GM19328 (cell line): ENCODE results near the gene SCTR.

ENCODE experiments used
- ATAC-seq: cut with Tn5 transposase; IDR thresholded peaks from one replicate; pipeline ENCODE4 v1.9.1; 2021; ENCODE audit warnings: mild to moderate bottlenecking, moderate library complexity; ENCODE audit not compliant: unreplicated experiment

SCTR gene

DNA sequence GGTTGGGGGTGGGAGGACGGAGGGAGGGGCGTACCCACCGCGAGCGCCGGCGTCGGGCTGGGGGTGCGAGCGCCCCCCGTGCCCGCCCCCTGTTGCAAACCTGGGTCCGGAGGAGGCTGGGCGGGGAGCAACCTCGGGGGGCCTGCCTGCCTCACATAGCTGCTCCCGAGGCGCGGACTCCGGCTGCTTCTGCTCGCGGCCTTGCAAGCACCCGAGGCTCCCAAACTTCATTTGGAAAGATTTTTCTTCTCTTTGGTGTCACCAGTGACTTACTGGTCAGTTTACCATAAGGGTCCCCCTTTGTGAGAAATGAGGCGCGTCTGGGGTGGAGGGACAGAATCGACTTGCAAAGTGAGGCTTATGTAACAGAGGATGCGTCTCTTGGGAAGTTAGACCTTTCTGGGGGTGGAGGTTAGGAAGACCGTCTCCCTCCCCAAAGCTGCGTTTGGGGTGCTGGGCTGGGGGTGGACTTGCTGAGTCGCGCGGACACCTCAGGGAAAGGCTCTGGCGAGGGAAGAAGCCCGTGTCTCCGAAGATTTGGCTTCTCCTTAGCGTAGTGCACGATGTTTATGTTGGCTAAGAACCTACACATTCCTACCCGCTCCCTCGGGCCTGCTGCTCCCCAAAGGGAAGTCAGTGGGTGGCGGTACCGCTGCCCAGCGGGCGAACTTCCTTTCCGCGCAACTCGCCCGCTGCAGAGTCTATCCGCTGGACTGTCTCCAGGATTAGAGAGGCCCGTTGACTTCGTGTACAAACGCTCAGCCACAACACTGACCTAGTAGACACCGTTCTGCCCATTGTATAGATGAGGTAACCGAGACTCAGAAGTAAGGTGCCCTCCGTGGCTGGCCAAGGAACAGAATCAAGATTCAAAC, 92.1 kb downstream of the SCTR start:
- peak; percentile 3 for ATAC-seq

DNA sequence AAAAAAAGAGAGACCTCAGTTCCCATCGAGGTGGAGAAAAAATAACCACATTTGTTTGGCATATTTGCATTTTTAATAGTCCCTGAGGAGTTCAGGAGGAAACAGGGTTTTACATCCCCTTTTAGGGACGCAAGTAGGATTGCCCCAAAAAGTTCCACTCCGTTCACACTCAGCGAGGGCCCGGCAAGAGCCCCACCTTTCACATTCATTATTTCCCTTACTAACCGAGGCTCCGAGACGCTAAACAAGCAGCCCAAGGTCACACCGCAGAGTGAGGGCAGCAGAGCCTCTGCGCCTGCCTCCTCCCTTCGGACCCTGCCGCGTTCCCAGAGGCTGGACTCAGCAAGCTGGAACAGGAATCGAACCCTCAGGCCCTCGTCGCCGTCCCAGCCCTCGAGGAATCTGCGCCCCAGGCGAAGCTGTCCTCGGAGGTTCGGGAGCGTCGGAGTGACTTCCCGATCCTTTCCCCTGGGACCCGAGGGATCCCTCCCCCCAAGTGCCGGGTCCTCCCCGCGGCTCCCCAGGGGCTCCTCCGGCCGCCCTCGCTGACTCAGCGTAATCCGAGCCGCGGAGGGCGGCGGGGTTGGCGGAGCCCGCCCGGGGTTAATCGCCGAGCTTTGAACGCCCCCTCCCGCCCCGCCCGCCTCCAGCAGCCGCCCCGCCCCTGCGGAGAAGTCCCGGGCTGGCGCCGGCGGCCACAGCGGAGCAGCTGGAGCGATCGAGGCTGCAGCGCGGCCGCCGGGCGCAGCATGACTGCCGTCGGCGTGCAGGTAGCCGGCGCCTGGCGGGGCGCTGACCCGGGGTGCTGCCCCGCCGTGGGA, 92.9 kb downstream of the SCTR start, which contains the start of gene TMEM37:
Gene TMEM37, plus strand, starts transcription at position 700 of the 821 bp plus-strand sequence. Its CDS starts 50 bp downstream, at position 750.
- peak; percentile 64 for ATAC-seq

DNA sequence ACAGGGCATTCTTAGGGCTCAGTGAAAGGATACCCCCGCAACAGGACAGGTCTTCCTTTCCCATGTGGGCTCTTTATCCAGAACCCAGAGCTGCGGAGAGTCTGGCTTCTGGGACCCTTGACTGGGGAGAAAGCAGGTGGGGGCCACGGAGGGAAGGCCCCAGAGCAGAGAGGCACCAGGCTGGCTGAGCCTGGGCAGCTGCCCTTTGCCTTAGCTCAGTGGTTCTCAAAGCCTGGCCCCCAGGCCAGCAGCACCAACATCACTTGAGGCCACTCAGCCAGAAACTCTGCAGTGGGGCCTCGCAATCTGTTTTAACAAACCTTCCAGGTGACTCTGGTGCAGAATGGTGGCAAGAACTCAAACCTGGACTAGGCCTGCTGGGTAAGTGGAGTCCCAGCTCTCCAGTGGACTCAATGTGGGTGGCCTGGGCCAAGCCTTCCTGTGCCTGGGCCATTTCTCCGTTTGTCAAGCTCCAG, 94.2 kb downstream of the SCTR start:
- no peak for ATAC-seq

DNA sequence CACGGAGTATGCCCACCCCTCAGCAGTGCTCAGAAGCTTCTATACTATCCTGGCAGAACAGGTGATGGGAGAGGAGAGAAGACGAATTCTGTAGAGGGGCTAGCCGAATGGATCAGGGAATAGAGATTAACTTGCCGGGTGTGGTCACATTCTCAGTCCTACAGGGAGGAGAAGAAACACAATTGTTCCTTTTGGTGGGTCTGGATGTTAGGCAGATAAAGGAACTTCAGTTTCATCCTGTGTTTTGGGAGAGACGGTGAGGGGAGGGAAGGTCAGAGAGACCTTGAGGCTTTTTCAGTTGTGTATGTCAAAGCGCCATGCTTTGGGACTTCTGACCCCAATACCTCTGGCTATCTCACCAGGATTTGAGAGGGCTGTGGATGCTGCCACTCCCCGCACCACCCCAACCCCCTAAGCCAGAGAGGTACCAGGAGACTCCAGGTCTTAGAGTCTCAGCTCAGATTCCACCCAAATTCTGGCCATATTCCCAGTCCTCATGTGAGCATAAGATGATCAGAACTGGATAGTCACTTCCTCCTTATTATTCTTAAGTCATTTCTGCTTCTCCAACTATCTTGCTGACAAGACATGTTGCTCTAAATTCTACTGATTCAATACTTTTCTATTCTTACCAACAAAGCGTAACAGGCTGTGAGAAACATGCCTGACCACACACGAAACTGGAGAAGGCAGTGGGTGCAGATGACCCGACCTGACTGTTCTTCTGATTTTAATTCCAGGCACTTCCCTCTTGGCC, 94.9 kb downstream of the SCTR start:
- no peak for ATAC-seq

DNA sequence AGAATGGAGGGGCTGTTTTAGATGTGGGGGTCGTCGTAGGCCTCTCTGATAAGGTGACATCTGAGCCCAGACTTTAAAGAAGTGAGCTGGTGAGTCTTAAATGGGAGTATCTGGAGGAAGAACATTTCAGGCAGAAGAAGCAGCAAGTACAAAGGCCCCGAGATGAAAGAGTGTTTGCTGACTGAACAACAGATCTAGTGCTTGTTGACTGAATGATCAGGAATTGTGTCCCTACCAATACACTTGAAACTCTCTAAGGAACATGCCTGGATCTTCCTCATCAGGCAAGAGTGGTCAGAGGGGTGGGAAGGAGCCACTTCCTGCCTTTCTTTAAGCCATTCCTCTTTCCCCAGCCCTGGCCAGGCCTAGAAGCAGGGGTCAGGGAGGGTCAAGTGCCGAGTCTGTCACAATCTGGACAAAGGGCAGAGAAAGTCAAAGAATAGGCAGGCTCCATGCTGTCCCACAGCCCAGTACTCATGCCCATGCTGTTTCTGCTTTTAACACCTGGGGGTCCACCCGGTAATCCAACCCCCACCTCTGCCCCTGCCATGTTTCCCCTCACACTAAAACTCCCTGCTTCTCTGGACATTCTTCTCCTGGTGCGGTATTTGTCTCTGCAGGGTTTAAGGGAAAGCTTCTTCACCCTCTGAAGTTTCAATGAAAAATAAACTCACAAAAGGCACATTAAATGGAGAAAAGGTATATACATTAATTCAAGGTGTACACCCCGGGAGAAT, 95.6 kb downstream of the SCTR start:
- no peak for ATAC-seq

DNA sequence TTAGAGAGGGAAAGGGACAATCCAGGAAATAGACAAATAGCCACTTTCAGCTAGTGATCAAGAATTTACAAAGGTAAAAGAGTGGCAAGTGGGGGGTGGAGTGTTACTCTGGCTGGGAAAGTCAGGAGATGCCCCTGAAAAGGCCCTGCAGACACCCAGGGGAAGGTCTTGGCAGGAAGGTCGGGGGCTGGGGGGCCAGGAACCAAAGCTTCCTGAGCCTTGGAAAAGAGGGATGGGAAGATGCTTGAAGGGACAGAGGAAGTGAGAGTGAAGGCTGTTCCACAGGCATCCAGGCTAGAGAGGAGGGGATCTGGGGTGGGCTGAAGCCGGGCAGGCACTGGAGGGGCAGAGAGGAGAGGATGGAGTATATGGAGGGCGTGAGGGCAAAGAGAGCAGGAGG, 96.5 kb downstream of the SCTR start:
- no peak for ATAC-seq

DNA sequence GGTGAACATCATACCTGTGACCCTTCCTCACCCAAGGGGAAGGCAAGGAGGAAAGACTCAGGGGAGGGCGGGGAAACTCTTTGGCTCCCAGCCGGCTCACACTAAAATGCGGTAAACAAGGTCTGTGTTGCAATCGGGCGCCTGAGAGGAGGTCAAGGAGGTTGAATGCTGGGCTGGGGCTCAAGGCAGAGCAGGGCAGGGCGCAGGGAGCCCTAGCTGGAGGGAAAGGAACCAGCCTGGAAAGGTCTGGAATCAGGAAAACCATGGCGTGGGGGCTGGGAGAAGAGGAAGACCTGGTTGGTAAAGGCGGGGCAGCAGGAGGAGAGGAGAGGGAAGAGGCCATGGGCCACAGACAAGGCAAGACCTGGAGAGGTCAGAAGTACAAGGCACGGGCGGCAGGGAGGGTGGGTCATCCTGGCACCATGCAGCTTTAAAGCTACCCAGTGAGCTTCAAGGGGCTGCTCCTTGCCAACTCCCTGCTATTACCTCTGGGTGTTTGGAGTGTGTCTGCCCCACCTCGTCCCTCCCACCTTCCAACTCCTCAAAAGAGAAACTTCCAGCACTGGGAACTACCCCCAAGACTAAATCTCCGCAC, 97.4 kb downstream of the SCTR start:
- ATAC-seq, result no peak

DNA sequence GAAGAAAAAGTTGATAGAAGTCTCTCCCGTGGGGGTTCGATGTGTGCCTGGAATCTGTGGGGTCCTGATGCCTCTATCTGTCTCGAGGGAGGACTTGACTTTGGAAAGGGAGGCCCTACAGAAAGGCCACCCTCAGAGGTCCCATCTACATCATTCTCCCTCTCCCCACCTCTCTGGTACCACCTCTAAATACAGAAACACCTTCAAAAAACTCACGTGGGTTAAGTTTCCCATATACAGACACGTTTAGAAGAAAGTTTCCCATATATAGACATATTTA, 97.9 kb downstream of the SCTR start:
- no peak for ATAC-seq

DNA sequence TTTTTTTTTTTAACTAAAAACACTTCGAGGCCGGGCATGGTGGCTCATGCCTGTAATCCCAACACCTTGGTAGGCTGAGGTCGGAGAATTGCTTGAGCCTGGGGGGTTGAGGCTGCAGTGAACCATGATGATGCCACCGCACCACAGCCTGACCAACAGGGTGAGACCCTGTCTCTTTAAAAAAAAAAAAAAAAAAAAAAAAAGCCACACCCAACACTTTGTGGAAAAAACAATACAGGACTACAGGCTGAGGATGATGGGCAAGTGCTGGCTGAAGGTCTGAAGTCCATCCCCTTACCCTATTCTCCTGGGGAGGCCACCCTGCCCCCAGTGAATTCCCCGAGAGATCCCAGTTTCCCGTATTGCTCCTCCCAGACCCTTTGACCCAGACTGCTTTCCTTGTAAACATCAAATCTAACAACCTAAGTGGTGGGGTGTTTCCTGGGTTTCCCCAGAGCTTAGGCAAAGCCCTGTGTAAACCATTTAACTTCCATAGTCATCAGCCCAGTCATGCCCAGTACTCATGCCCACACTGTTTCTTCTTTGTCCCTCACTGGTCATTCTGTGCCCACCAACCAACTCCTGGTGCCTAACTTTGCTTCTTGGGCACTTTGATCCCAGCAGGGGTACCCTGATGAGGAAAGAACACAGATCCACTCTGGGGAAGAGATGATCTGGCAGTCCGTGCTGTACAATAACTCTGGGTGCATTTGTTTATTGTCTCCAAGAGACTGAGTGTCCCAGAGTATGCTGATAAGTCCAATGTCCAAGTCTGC, 98.5 kb downstream of the SCTR start:
- ATAC-seq, result no peak

DNA sequence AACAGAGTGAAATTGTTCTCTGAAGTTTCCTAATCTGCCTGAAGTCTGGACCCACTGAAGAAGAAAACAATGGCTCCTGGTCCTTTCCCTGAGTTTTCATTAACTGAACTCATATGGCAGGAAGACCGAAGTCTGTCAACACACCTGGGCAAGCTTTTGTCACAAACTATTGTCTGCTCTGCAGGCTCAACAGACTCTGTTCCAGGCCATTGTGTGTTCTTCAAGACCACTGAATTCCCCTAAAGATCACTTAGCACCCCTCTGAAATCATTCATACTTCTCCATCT, 99.2 kb downstream of the SCTR start:
- no peak for ATAC-seq

DNA sequence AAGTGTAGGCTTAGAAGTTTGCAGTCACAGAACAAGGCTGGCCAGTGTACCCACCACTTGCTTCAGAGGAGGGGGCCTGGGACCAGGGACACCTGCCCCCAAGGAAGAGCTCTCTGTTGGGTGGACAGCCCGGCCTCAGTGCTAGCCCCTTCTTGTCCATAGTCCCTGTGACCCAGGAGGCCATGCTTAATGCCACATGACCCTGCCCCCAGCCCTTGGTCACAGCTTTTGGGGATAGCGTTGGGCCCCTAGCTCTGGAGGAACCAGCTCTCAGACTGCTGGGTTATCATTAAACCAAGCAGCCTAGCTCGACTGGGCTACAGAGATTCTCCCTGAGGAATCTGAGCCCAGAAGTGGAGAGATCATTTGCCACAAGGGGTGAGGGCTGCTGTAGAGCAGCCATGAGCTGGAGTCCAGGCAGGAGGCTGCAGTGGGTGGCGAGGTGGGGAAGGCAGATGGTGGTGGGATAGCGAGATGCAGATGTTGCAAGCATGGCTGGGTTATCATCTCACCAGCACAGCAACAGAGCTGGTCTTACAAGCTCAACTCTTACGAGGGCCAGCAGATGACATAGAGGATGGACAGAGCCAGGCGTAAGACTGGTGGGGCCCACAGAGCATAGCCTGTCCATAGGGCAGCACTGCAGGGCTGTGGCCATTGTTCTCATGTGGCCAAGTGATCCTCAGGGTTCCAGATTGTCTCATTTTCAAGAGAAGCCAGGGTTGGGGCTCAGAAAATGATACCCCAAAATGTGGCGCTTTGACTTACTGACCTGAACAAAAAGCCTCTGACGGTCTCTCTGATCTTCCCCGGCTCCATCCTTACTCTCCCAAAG, 99.8 kb downstream of the SCTR start:
- ATAC-seq, result no peak

DNA sequence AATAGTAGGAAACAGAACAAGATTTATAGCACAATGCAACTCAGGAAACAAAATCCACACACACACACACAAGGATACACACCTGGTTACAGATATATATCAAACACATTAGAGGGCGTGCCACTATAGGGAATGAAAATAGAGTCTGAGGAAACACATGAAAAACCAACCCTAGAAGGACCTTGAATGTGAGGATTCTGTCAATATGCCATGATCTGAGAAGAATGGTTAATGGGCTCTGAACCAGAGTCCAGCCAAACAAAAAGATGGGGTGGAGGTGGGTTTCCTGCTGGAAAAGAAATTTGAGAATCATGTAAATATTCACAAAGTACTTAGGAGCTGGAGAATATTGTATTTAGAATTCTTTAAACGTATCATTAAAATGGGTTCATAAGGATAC, 100.5 kb downstream of the SCTR start:
- ATAC-seq, result no peak

DNA sequence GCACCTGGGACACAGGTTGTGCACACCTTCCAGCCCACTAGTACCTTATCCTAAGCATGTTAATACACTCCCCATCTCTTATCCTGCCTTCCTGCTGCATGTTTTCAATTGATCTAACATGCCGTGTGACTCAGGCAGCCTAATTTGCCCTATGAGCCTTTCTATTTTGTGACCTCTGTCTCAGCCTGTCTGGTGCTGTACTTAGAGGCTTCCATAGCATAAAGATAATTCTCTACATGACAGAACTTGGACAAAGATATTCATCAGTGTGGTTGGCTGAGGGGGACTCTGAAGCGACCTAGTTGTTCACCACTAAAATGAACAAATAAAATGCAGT, 101.2 kb downstream of the SCTR start:
- ATAC-seq, result no peak

DNA sequence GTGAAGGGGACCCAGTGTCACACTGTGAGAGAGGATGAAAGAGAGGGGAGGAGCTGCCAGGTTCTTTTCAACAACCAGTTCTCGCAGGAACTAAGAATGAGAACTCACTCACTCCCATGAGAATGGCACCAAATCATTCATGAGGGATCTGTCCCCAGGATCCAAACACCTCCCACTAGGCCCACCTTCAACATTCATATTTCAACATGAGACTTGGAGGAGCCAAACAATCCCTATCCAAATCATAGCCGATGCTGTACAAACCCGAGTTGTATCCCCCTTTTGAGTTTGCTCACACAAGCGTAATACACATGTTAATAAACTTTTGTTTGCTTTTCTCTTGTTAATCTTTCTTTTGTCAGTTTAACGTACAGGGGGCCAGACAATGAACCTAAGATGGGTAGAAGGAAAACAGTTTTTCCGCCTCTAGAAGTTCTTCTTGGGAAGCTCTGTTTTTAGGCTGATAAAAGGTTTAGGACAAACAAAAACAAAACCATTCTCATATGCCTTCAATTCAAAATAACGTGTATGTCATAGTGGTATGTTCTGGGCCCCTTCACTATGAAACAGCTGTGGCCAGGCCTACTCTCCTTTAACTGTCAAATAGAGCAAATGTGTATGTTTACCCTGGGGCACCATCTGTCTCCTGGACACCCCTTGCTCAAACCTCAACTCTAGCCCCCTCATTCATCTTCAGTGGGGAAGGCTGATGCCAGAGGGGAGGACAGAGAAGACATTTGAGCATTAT, 101.7 kb downstream of the SCTR start:
- no peak for ATAC-seq

DNA sequence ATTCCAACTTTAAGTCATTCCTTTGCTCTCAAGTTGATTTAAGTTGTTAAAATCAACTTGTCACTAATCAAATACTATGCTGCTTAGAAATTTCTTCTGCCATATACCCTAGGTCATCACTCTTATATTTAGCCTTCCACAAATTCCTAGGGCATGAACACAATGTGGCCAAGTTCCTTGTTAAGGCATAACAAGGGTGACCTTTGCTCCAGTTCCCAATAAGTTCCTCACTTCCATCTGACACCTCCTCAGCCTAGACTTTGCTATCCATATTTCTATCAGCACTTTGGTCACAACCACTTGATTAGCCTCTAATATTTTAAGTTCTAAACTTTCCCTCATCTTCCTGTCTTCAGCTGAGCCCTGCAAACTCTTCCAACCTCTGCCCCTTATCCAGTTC, 102.5 kb downstream of the SCTR start:
- no peak for ATAC-seq

DNA sequence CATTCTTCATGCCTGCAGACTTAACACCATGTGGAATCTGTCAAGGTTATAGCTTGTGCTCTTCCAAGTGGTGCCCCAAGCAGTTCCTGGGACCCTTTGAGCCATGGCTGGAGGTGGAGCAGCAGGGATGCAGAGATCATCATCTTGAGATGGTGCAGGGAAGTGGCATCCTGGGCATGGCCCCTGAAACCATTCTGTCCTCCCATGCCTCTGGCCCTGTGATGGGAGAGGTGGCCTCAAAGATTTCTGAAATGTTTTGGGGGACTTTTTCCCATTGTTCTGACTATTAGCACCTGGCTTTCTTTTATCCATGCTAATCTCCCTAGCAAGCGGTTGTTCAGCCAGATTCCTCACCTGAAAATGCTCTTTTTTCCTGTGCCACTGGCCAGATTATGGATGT, 103.0 kb downstream of the SCTR start:
- no peak for ATAC-seq

DNA sequence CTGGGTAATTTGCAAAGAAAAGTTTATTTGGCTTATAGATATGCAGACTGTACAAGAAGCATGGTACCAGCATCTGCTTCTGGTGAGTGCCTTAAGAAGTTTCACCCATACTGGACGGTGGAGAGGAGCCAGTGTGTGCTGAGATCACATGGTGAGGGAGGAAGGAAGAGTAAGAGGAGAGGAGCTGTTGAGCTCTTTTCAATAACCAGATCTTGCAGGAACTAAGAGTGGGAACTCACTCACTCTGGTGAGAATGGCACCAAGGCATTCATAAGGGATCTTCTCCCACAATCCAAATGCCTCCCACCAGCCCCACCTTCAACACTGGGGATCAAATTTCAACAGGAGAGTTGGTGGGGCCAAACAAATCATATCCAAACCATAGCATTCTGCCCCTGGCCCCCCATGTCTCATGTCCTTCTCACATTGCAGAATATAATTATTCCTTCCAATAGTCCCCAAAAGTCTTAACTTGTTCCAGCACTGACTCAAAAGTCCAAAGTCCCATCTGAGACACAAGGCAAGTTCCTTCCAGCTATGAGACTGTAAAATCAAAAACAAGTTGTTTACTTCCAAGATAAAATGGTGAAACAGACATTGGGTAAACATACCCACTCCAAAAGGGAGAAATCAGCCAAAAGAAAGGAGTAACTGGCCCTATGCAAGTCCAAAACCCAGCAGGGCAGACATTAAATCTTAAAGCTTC, 104.3 kb downstream of the SCTR start:
- ATAC-seq, result no peak

DNA sequence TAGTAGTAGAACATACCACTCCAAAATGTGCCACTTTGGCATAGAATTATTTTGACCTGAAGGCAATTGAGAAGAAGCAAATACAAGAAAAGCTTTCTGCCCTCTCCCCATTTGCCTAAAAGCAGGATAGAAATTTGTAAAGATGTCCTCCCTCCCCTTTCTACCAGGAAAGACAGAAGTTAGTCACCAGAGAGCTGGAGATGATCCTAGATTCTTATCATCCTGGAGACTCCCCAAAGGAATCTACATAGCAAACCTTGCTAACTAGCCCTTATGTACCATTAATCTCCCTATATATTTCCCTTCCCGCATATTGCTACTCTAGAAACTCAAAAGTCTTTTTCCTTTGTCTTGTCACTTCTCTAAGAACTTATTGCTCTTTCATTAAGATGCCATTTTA, 105.2 kb downstream of the SCTR start:
- no peak for ATAC-seq
